Keratinocyte (primary cell): ENCODE results near the gene SIGLEC1.

Experiments
- CTCF ChIP-seq, 3 experiments: IDR thresholded peaks in 1 of 3; conservative IDR thresholded peaks in 1 of 3; optimal IDR thresholded peaks in 1 of 3; 2 replicates in 2 of 3; 3 replicates in 1 of 3; pipeline versions ENCODE3 to v1.5.1; 2011; ENCODE audit warnings: low read length in 3 of 3, mild to moderate bottlenecking in 3 of 3, moderate library complexity in 2 of 3, control low read depth in 1 of 3, inconsistent platforms in 1 of 3; ENCODE audit not compliant: insufficient read depth in 2 of 3; ENCODE audit errors: extremely low read depth in 1 of 3
- EZH2 ChIP-seq: IDR thresholded peaks from one replicate; pipeline ENCODE4 v1.6.1; 2012; ENCODE audit warnings: inconsistent platforms, mild to moderate bottlenecking, low read length, moderate library complexity

GRCh38 chr20:3712279-3712873, at the start of gene SIGLEC1:
- TF ChIP-seq CTCF (optimal IDR thresholded peaks at IDR 0.05 in 1 of 3, IDR thresholded peaks at IDR 0.05 in 1 of 3, conservative IDR thresholded peaks at IDR 0.05 in 1 of 3; ENCODE audit: extremely low read depth in 1 of 3, insufficient read depth in 2 of 3, low read length in 3 of 3) = no peak
- TF ChIP-seq EZH2 = no peak
